WTC11 (cell line): ENCODE measurements around the gene FEN1. TPM values are rescaled to one million over a fixed set of nuclear protein-coding genes. Genes with fewer than 3 reads are reported as not detected.

Source experiments
- AR ChIP-seq: fragments of 250-450 bp; sonication (Bioruptor Pico); IDR thresholded peaks from 2 replicates; pipeline ENCODE4 v1.9.0; 2021; ENCODE audit warnings: mild to moderate bottlenecking
- CDX4 ChIP-seq: fragments of 250-450 bp; sonication (Bioruptor Pico); IDR thresholded peaks from 2 replicates; pipeline ENCODE4 v1.9.0; 2021; ENCODE audit warnings: moderate library complexity, mild to moderate bottlenecking, inconsistent platforms, borderline replicate concordance
- CREM ChIP-seq: sonication (generic); formaldehyde crosslinking; IDR thresholded peaks from 2 replicates; pipeline ENCODE4 v1.8.1; 2022; ENCODE audit warnings: mild to moderate bottlenecking, missing genetic modification reagents, moderate library complexity
- ERG ChIP-seq: fragments of 250-450 bp; sonication (Bioruptor Pico); IDR thresholded peaks from 2 replicates; pipeline ENCODE4 v1.8.0; 2021; ENCODE audit warnings: mild to moderate bottlenecking
- FOXJ3 ChIP-seq: sonication (generic); formaldehyde crosslinking; IDR thresholded peaks from 2 replicates; pipeline ENCODE4 v1.9.0; 2021; ENCODE audit warnings: missing genetic modification reagents, mild to moderate bottlenecking, borderline replicate concordance
- GABPB1 ChIP-seq: sonication (generic); formaldehyde crosslinking; IDR thresholded peaks from 2 replicates; pipeline ENCODE4 v1.8.1; 2023; ENCODE audit warnings: mild to moderate bottlenecking, missing genetic modification reagents
- GRHL2 ChIP-seq: fragments of 250-450 bp; sonication (Bioruptor Pico); IDR thresholded peaks from 2 replicates; pipeline ENCODE4 v1.8.0; 2022; ENCODE audit warnings: mild to moderate bottlenecking, moderate library complexity; ENCODE audit not compliant: insufficient replicate concordance, severe bottlenecking
- HMGXB4 ChIP-seq: sonication (generic); formaldehyde crosslinking; IDR thresholded peaks from 2 replicates; pipeline ENCODE4 v1.8.1; 2023; ENCODE audit warnings: mild to moderate bottlenecking, moderate library complexity, missing genetic modification reagents
- KAT7 ChIP-seq: sonication (generic); formaldehyde crosslinking; IDR thresholded peaks from 2 replicates; pipeline ENCODE4 v1.8.1; 2023; ENCODE audit warnings: missing genetic modification reagents, mild to moderate bottlenecking, borderline replicate concordance
- NR1H2 ChIP-seq: sonication (generic); formaldehyde crosslinking; IDR thresholded peaks from 2 replicates; pipeline ENCODE4 v1.9.0; 2021; ENCODE audit warnings: mild to moderate bottlenecking, moderate library complexity, missing genetic modification reagents
- OVOL2 ChIP-seq: fragments of 250-450 bp; sonication (Bioruptor Pico); IDR thresholded peaks from 2 replicates; pipeline ENCODE4 v1.9.0; 2021; ENCODE audit warnings: mild to moderate bottlenecking, borderline replicate concordance
- PREB ChIP-seq: sonication (generic); formaldehyde crosslinking; IDR thresholded peaks from 2 replicates; pipeline ENCODE4 v1.8.1; 2022; ENCODE audit warnings: mild to moderate bottlenecking, missing genetic modification reagents, moderate library complexity, borderline replicate concordance
- PRRX2 ChIP-seq: fragments of 250-450 bp; sonication (Bioruptor Pico); IDR thresholded peaks from 2 replicates; pipeline ENCODE4 v1.8.0; 2021; ENCODE audit warnings: mild to moderate bottlenecking
- SMAD3 ChIP-seq: sonication (generic); formaldehyde crosslinking; IDR thresholded peaks from 2 replicates; pipeline ENCODE4 v1.8.0; 2022; ENCODE audit warnings: missing genetic modification reagents, mild to moderate bottlenecking, borderline replicate concordance
- USF1 ChIP-seq: sonication (generic); formaldehyde crosslinking; IDR thresholded peaks from 2 replicates; pipeline ENCODE4 v1.8.0; 2022; ENCODE audit warnings: mild to moderate bottlenecking, missing genetic modification reagents
- ZNF232 ChIP-seq: sonication (generic); formaldehyde crosslinking; IDR thresholded peaks from 2 replicates; pipeline ENCODE4 v1.8.0; 2022; ENCODE audit warnings: mild to moderate bottlenecking, missing genetic modification reagents
- ZNF263 ChIP-seq: sonication (generic); formaldehyde crosslinking; IDR thresholded peaks from 2 replicates; pipeline ENCODE4 v1.8.1; 2022; ENCODE audit warnings: low read depth, mild to moderate bottlenecking, moderate library complexity, missing genetic modification reagents
- ZNF281 ChIP-seq: sonication (generic); formaldehyde crosslinking; IDR thresholded peaks from 2 replicates; pipeline ENCODE4 v1.8.0; 2023; ENCODE audit warnings: mild to moderate bottlenecking, missing genetic modification reagents
- ZNF317 ChIP-seq: sonication (generic); formaldehyde crosslinking; IDR thresholded peaks from 2 replicates; pipeline ENCODE4 v1.8.1; 2023; ENCODE audit warnings: low read depth, mild to moderate bottlenecking, moderate library complexity, missing genetic modification reagents, borderline replicate concordance
- ZNF396 ChIP-seq: fragments of 250-450 bp; sonication (Bioruptor Pico); IDR thresholded peaks from 2 replicates; pipeline ENCODE4 v1.8.0; 2021; ENCODE audit warnings: mild to moderate bottlenecking, moderate library complexity, borderline replicate concordance
- ZNF532 ChIP-seq: fragments of 250-450 bp; sonication (Bioruptor Pico); IDR thresholded peaks from 2 replicates; pipeline ENCODE4 v1.9.0; 2021; ENCODE audit warnings: mild to moderate bottlenecking, borderline replicate concordance
- total RNA-seq: library from RNA; stranded (reverse); gene quantifications from 3 replicates; pipeline ENCODE4 v1.2.3, GENCODE V29; 2021

FEN1 gene
- total RNA-seq, 1 experiment from 2014 or later, result 96.3 TPM

- no peak for TF ChIP-seq PREB (CRISPR knock-in tag)
- no peak; the same call in 1 of the 2 replicates for TF ChIP-seq AR
- TF ChIP-seq OVOL2 (CRISPR knock-in tag), result no peak
- no peak for TF ChIP-seq GRHL2 (CRISPR knock-in tag)
- peak; percentile 60 for TF ChIP-seq USF1 (CRISPR knock-in tag)
- TF ChIP-seq ZNF532, result no peak
- TF ChIP-seq PRRX2 (CRISPR knock-in tag), result no peak
- no peak for TF ChIP-seq ZNF281 (CRISPR knock-in tag)
- TF ChIP-seq ZNF396, result no peak
- TF ChIP-seq SMAD3 (CRISPR knock-in tag), result peak; percentile 5; the same call in 1 of the 2 replicates
- TF ChIP-seq ZNF263 (CRISPR knock-in tag), result no peak
- no peak for TF ChIP-seq NR1H2 (CRISPR knock-in tag)
- no peak; the same call in 1 of the 2 replicates for TF ChIP-seq ZNF232
- no peak for TF ChIP-seq FOXJ3 (CRISPR knock-in tag)
- 0 out of 2 replicates have a peak, but pooled peaks have one; percentile 7 for TF ChIP-seq ZNF317 (CRISPR knock-in tag)
- TF ChIP-seq ERG (CRISPR knock-in tag), result no peak
- TF ChIP-seq CDX4, result no peak
- TF ChIP-seq CREM, result peak; percentile 70; the same call in 1 of the 2 replicates
- TF ChIP-seq GABPB1, result peak; percentile 22; the same call in 1 of the 2 replicates
- 0 out of 2 replicates have a peak, but pooled peaks have one; percentile 52 for TF ChIP-seq HMGXB4 (CRISPR knock-in tag)
- peak; percentile 68; the same call in 1 of the 2 replicates for TF ChIP-seq KAT7
These were observed 22.5 kb downstream of the FEN1 start (continued) for GRCh38 chr11:61814958-61815789.
